Heart left ventricle (tissue), 16 donors: Measurements from ENCODE around the gene PGD. TPM values are rescaled to one million over a fixed set of nuclear protein-coding genes. Genes with fewer than 3 reads are reported as not detected.

Source experiments
- ATAC-seq, 4 donors: fragments of 200-7000 bp; cut with Tn5 transposase; one replicate each; pipeline ENCODE4 v1.9.1; 2020 to 2022; ENCODE audit warnings: moderate library complexity in 4 of 4, mild to moderate bottlenecking in 3 of 4, moderate number of reproducible peaks in 1 of 4
- DNase-seq, 5 donors: peaks; one replicate each; pipeline ENCODE4 v3.0.0-alpha.2; 2020
- H3K27ac ChIP-seq, 12 donors: fragments of 200-600 bp; sonication (generic) in 4 of 12; one replicate each; pipeline versions ENCODE4 v1.5.0 to v1.8.0; 2016 to 2022; ENCODE audit warnings: mild to moderate bottlenecking in 2 of 12
- H3K27me3 ChIP-seq, 9 donors: fragments of 200-600 bp; sonication (generic) in 2 of 9; one replicate each; pipeline versions ENCODE4 v1.5.1 to v1.8.0; 2016 to 2022; ENCODE audit warnings: mild to moderate bottlenecking in 3 of 9
- H3K36me3 ChIP-seq, 9 donors: fragments of 200-600 bp; sonication (generic) in 2 of 9; one replicate each; pipeline versions ENCODE4 v1.5.0 to v1.8.0; 2018 to 2022; ENCODE audit warnings: mild to moderate bottlenecking in 2 of 9
- H3K4me1 ChIP-seq, 12 donors: fragments of 200-600 bp; sonication (generic) in 4 of 12; one replicate each; pipeline versions ENCODE4 v1.5.0 to v1.8.0; 2016 to 2022; ENCODE audit warnings: mild to moderate bottlenecking in 3 of 12
- H3K4me3 ChIP-seq, 12 donors: fragments of 200-600 bp; sonication (generic) in 4 of 12; one replicate each; pipeline versions ENCODE4 v1.5.0 to v1.8.0; 2017 to 2022; ENCODE audit warnings: mild to moderate bottlenecking in 9 of 12, moderate library complexity in 4 of 12
- H3K9me3 ChIP-seq, 12 donors: fragments of 200-600 bp; sonication (generic) in 4 of 12; one replicate each; pipeline versions ENCODE4 v1.5.0 to v1.8.0; 2016 to 2022; ENCODE audit warnings: mild to moderate bottlenecking in 1 of 12
- POLR2A ChIP-seq, 2 donors: fragments of 450-650 bp; IDR thresholded peaks; one replicate each; pipeline ENCODE4 v1.6.1; 2017; ENCODE audit warnings: antibody characterized with exemption in 2 of 2, mild to moderate bottlenecking in 2 of 2, moderate library complexity in 2 of 2
- WGBS, 4 donors: extraction: QIAGEN DNeasy Blood & Tissue Kit in 2 of 4; methylation state at CpG; one replicate each; pipeline versions ENCODE4 v1.1.5 to v1.1.7; 2013 to 2018; 5-methylcytosine and 5-hydroxymethylcytosine counted together
- intact Hi-C, 10 donors: fragments of 100-400 bp; cut with DNase I; formaldehyde crosslinking; loops; one replicate each; pipeline versions ENCODE4 v1.11.1 to v1.14.2; 2022
- polyA plus RNA-seq, 2 donors: library from polyadenylated mRNA; stranded (reverse); fragments of 200-250 nt; gene quantifications; one replicate each; pipeline ENCODE4 v1.2.3, GENCODE V29; 2013
- total RNA-seq, 9 donors: library from RNA; depleted of rRNA in 2 of 9; stranded (reverse); fragments of >200 nt in 2 of 9; fragmentation: NEBNext Ultra II Directional in 3 of 9; extraction: Animal tissue kit (Norgen Biotek cat#: 25700) in 3 of 9; gene quantifications; one replicate each; pipeline versions ENCODE4 v1.1.0 to v1.2.4, GENCODE V29; 2016 to 2023
- TF ChIP-seq, protein P1 (sequence below), 12 donors: fragments of 200-600 bp; sonication (generic) in 4 of 12; IDR thresholded peaks; one replicate each; pipeline versions ENCODE4 v1.5.0 to v1.8.0; 2018 to 2022; ENCODE audit warnings: antibody characterized with exemption in 12 of 12, mild to moderate bottlenecking in 5 of 12
- donor health status: ischemic (EF 13 %, LVEDD 7.1; RV severe dilation, severe dysfunction).
- donor health status: healthy with polysubstance abuse.
- donor health status: DM: no; HTN: yes; CAD: no.
- donor health status: DM: no; HTN: no; CAD: no.
- donor health status: ischemic (EF 25% LVEDD 6.9; RV normal size, moderate dysfunction).
- donor health status: ischemic (EF 25% LVEDD 5.7; RV mildly dilated, moderate dysfunction).
- donor health status: healthy.
- donor health status: DM: yes; HTN: yes; CAD: no.
- donor health status: ischemic (EF 35%, LVEDD 5.7; RV mildly dilated, moderate dysfunction).
- donor health status: nonischemic (EF 11% LVEDD 7.7; RV severe dilation, severe dysfunction).
- donor health status: DM: yes; HTN: yes; CAD: no.
- donor health status: PGD.
- donor health status: ischemic (EF 29% LVEDD 5.4; RV normal size, mild dysfunction).
- donor health status: nonischemic (EF 23%, LVEDD 6.1; RV moderate dilation, normal function).

PGD gene
- total and polyA plus RNA-seq, 11 donors, result 13.3 to 95.2 (median 30.9) TPM

DNA sequence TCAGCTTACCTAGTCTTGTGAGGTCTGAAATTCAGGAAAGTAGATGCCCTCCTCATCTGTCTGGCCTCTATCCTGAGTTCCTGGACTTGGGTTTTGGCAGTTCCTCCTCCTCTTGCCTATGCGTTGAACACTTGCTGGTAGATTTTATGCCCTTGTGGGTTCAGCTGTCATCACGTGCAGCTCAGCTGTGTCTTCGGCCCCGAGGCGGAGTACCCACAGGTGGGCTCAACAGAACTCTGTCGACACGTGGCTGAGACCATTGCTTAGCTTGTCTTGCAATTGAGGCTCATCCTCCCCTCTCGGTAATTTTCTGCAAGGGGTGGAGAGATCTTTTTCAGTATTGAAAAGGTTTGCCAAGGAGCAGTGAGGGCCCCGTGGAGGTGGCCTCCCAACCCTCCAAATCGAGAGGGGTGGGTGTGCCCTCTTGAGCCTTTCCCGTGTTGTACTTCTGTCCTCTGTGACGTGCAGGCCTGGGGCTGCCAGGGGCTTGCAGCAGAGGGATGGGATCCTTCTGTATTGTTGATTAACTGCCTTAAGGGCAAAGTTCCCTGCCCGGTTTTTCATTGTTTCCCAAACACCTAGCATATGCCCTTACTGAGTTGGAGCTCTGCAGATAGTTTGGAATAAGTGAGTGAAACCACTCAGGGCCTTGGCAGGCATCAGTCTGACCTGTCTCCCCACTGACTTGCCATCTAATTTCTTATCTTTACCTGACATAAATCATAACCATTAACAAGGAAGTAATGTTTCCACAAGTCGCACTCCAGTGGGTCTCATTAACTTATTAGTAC is 34.2 kb downstream of the PGD start:
- intact Hi-C loops, result loop anchor here in 8 of 10 donors (5.0 to 10.0 kb wide), 5 partner anchors 34 to 62 kb away; partner anchors contain the start of genes DFFA (in 3 of the 8) and PEX14 (in 3 of the 8)
- no peak overlapping the region for H3K4me3 ChIP-seq
- H3K27ac ChIP-seq, result no peak overlapping the region
- no peaks in the 10 kb centered on the region for H3K27me3 ChIP-seq
- H3K4me1 ChIP-seq, result peaks cover 0 to 22% (median 12%) of the 10 kb centered on the region in 12 donors
- 80 to 87% (median 83%) methylated on average over 13 to 14 of the region's 14 CpGs for WGBS, 4 donors
- TF ChIP-seq, protein P1, sequence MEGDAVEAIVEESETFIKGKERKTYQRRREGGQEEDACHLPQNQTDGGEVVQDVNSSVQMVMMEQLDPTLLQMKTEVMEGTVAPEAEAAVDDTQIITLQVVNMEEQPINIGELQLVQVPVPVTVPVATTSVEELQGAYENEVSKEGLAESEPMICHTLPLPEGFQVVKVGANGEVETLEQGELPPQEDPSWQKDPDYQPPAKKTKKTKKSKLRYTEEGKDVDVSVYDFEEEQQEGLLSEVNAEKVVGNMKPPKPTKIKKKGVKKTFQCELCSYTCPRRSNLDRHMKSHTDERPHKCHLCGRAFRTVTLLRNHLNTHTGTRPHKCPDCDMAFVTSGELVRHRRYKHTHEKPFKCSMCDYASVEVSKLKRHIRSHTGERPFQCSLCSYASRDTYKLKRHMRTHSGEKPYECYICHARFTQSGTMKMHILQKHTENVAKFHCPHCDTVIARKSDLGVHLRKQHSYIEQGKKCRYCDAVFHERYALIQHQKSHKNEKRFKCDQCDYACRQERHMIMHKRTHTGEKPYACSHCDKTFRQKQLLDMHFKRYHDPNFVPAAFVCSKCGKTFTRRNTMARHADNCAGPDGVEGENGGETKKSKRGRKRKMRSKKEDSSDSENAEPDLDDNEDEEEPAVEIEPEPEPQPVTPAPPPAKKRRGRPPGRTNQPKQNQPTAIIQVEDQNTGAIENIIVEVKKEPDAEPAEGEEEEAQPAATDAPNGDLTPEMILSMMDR (IDR thresholded peaks at IDR 0.05), result no peak
- no peak for TF ChIP-seq POLR2A (IDR thresholded peaks at IDR 0.05)
- peaks cover 0 to 7% (median 0%) of the 10 kb centered on the region in 9 donors for H3K36me3 ChIP-seq
- no peaks in the 10 kb centered on the region for H3K9me3 ChIP-seq
- no peak for DNase-seq
- ATAC-seq, result no peak

DNA sequence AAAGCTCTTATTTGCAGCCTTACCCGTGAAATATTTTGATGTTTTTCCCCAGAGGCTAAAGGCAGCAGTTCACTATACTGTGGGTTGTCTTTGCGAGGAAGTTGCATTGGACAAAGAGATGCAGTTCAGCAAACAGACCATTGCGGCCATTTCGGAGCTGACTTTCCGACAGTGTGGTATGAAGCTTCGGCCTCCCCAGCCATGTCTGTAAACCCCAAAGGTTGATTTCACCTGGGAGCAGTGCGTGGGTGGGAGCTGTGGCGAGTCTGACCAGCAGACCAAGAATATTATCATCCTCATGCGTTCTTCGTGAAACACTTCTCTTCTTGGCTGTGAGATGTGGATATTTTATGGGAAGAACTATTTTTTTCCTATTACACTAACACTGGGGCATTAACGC is 34.9 kb downstream of the PGD start:
- WGBS, 4 donors, result 90 to 93% (median 91%) methylated on average over 11 of the region's 11 CpGs
- peaks cover 0 to 20% (median 12%) of the 10 kb centered on the region in 12 donors for H3K4me1 ChIP-seq
- DNase-seq (no peak), ATAC-seq (no peak)
- H3K27ac ChIP-seq, result no peak overlapping the region
- no peak overlapping the region for H3K4me3 ChIP-seq
- H3K27me3 ChIP-seq, result no peaks in the 10 kb centered on the region
- intact Hi-C loops, result loop anchor here in 8 of 10 donors (5.0 to 10.0 kb wide), 5 partner anchors 34 to 61 kb away; partner anchors contain the start of genes DFFA (in 3 of the 8) and PEX14 (in 3 of the 8)
- TF ChIP-seq, protein P1 (IDR thresholded peaks at IDR 0.05), result no peak
- no peak for TF ChIP-seq POLR2A (IDR thresholded peaks at IDR 0.05)
- H3K9me3 ChIP-seq, result no peaks in the 10 kb centered on the region
- H3K36me3 ChIP-seq, result peaks cover 0 to 7% (median 0%) of the 10 kb centered on the region in 9 donors

DNA sequence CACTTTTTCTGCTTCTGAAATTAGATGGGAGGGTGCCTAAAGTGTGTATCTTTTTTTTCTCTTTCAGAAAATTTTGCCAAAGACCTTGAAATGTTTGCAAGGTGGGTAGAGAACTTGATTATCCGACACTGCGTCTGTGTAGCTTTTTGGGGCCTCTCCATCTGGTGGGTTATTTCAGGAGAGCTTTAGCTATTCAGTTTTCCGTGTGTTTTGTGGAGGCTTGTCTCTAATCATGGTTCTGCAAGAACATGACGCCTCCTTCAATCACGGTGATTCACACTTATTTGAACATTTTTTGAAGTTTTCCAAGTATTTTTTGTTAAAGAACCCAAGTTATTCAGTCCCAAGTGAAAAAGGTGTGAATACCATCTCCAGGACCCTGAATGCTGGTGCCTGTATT is 35.7 kb downstream of the PGD start:
- H3K4me3 ChIP-seq, result no peak overlapping the region
- TF ChIP-seq POLR2A (IDR thresholded peaks at IDR 0.05), result no peak
- TF ChIP-seq, protein P1 (IDR thresholded peaks at IDR 0.05), result no peak
- DNase-seq (no peak), ATAC-seq (no peak)
- intact Hi-C loops, result loop anchor here in 8 of 10 donors (5.0 to 10.0 kb wide), 5 partner anchors 33 to 60 kb away; partner anchors contain the start of genes DFFA (in 3 of the 8) and PEX14 (in 3 of the 8)
- peaks cover 0 to 7% (median 0%) of the 10 kb centered on the region in 9 donors for H3K36me3 ChIP-seq
- WGBS, 4 donors, result 94 to 98% (median 95%) methylated on average over 5 of the region's 5 CpGs
- peaks cover 0 to 17% (median 11%) of the 10 kb centered on the region in 12 donors for H3K4me1 ChIP-seq
- H3K27me3 ChIP-seq, result no peaks in the 10 kb centered on the region
- no peaks in the 10 kb centered on the region for H3K9me3 ChIP-seq
- no peak overlapping the region for H3K27ac ChIP-seq

DNA sequence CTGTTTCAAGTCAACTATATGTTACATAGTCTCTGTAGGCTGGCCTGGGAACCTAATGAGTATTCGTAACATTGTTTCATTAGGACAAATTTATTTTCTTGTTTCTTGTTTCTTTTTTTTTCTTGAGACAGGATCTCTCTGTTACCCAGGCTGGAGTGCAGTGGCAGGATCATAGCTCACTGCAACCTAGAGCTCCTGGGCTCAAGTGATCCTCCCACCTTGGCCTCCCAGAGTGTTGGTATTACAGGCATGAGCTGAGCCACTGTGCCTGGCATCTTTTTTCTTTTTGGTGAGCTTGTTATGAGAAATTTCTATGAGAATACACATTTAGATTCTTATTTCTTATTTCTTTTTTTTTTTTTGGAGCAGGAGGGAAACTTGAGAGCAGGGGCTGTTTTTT is 38.2 kb downstream of the PGD start:
- no peak for DNase-seq
- WGBS, 4 donors, result 91 to 100% (median 98%) methylated on average over 1 of the region's 1 CpG
- intact Hi-C loops, result loop anchor here in 1 of 10 donors (10.0 kb wide), 1 partner anchor 58 kb away; no protein-coding TSS in a partner anchor
- Histone ChIP-seq H3K27ac (no peak overlapping the region), H3K36me3 (peaks cover 0 to 21% (median 3%) of the 10 kb centered on the region in 9 donors), H3K4me3 (no peak overlapping the region), H3K4me1 (no peaks in the 10 kb centered on the region), H3K27me3 (no peaks in the 10 kb centered on the region), H3K9me3 (no peaks in the 10 kb centered on the region)
- no peak for ATAC-seq
- TF ChIP-seq POLR2A (IDR thresholded peaks at IDR 0.05), result no peak
- TF ChIP-seq, protein P1 (IDR thresholded peaks at IDR 0.05), result no peak
